ENCODE results near the gene URB1.

Gene URB1

GRCh38 chr21:32360401-32360975 is 32.3 kb downstream of the URB1 start:
- no peak for TF ChIP-seq CTCF (IDR thresholded peaks at IDR 0.05)

GRCh38 chr21:32359719-32360260 is 33.0 kb downstream of the URB1 start:
- TF ChIP-seq CTCF (IDR thresholded peaks at IDR 0.05) = peak; percentile 37; the same call in 1 of the 2 replicates

- no peak for TF ChIP-seq CTCF (IDR thresholded peaks at IDR 0.05)
Observed at GRCh38 chr21:32356874-32357395, 35.9 kb downstream of the URB1 start.

GRCh38 chr21:32353002-32353711 is 39.7 kb downstream of the URB1 start:
- TF ChIP-seq CTCF (IDR thresholded peaks at IDR 0.05) = no peak

- TF ChIP-seq CTCF (IDR thresholded peaks at IDR 0.05) = no peak
Observed at GRCh38 chr21:32352526-32352925, 40.3 kb downstream of the URB1 start.

GRCh38 chr21:32351428-32351827 is 41.4 kb downstream of the URB1 start:
- TF ChIP-seq CTCF (IDR thresholded peaks at IDR 0.05) = no peak

GRCh38 chr21:32350981-32351380 is 41.8 kb downstream of the URB1 start:
- no peak for TF ChIP-seq CTCF (IDR thresholded peaks at IDR 0.05)
